GM19025 (cell line): ENCODE results near the gene PTPMT1.

Experiments
- ATAC-seq: cut with Tn5 transposase; IDR thresholded peaks from one replicate; pipeline ENCODE4 v1.9.1; 2021; ENCODE audit warnings: mild to moderate bottlenecking, low read depth, moderate library complexity; ENCODE audit not compliant: unreplicated experiment

PTPMT1 gene

GRCh38 chr11:47605921-47606320, 40.5 kb downstream of the PTPMT1 start:
- no peak for ATAC-seq

- ATAC-seq, result no peak
Measured at GRCh38 chr11:47606731-47607130, 41.3 kb downstream of the PTPMT1 start.

- ATAC-seq, result no peak
Measured at GRCh38 chr11:47607380-47607779, 42.0 kb downstream of the PTPMT1 start.

GRCh38 chr11:47609675-47610074, 44.3 kb downstream of the PTPMT1 start:
- no peak for ATAC-seq

- no peak for ATAC-seq
Measured at GRCh38 chr11:47611348-47611794, 46.0 kb downstream of the PTPMT1 start.

GRCh38 chr11:47615249-47615648, 49.9 kb downstream of the PTPMT1 start:
- no peak for ATAC-seq

- no peak for ATAC-seq
Measured at GRCh38 chr11:47616726-47617416, 51.5 kb downstream of the PTPMT1 start.

GRCh38 chr11:47617417-47617809, 52.0 kb downstream of the PTPMT1 start:
- ATAC-seq, result no peak

- ATAC-seq, result no peak
Measured at GRCh38 chr11:47620836-47621378, 55.5 kb downstream of the PTPMT1 start.
